SK-N-MC (cell line): ENCODE measurements around the gene NETO1.
A peak's percentile ranks its signal among the peaks of the same experiment; 100 is the strongest.

Experiments
- DNase-seq: peaks from one replicate; pipeline ENCODE4 v3.0.0-alpha.2; 2011; ENCODE audit warnings: low read depth, low spot score
- H3K27ac ChIP-seq: fragments of 200-600 bp; sonication (generic); 2 replicates; pipeline ENCODE4 v1.5.1; 2016; ENCODE audit warnings: mixed run types
- H3K36me3 ChIP-seq: fragments of 200-600 bp; sonication (generic); 2 replicates; pipeline ENCODE4 v1.6.1; 2017; ENCODE audit warnings: antibody characterized with exemption, low read length, mixed read lengths; ENCODE audit not compliant: insufficient read depth
- H3K4me3 ChIP-seq: fragments of 200-600 bp; sonication (generic); 2 replicates; pipeline ENCODE4 v1.5.1; 2016
- H3K9ac ChIP-seq: fragments of 200-600 bp; sonication (generic); 2 replicates; pipeline ENCODE4 v1.8.0; 2017; ENCODE audit warnings: mixed run types, mixed read lengths; ENCODE audit not compliant: insufficient read length
- H3K9me3 ChIP-seq: fragments of 200-600 bp; sonication (generic); 2 replicates; pipeline ENCODE4 v1.6.1; 2017; ENCODE audit warnings: low read depth, mild to moderate bottlenecking, antibody characterized with exemption, low read length, moderate library complexity, mixed read lengths
- EZH2 ChIP-seq: fragments of 200-600 bp; sonication (generic); IDR thresholded peaks from one replicate; pipeline ENCODE4 v1.6.1; 2017; ENCODE audit warnings: antibody characterized with exemption
- FOXP2 ChIP-seq: optimal IDR thresholded peaks from 2 replicates; pipeline ENCODE3; 2011; ENCODE audit warnings: mild to moderate bottlenecking, moderate library complexity; ENCODE audit not compliant: insufficient read depth; ENCODE audit errors: extremely low read length, control extremely low read depth
- POLR2AphosphoS5 ChIP-seq: IDR thresholded peaks from 2 replicates; pipeline ENCODE4 v1.6.1; 2012; ENCODE audit warnings: mild to moderate bottlenecking, low read depth, low read length, borderline replicate concordance

The NETO1 gene

GRCh38 chr18:72849671-72850070 is 18.1 kb downstream of the NETO1 start:
- DNase-seq: no peak
- H3K4me3 ChIP-seq: no peak overlapping the region
- TF ChIP-seq EZH2 (no peak), FOXP2 (no peak), POLR2AphosphoS5 (no peak)
- H3K27ac ChIP-seq: no peak overlapping the region
- H3K36me3 ChIP-seq: no peaks in the 10 kb centered on the region
- H3K9me3 ChIP-seq: no peaks in the 10 kb centered on the region
- no peak overlapping the region for H3K9ac ChIP-seq

- Histone ChIP-seq H3K9ac (no peak overlapping the region), H3K36me3 (no peaks in the 10 kb centered on the region), H3K9me3 (no peaks in the 10 kb centered on the region), H3K27ac (no peak overlapping the region), H3K4me3 (no peak overlapping the region)
- no peak for DNase-seq
- TF ChIP-seq POLR2AphosphoS5: no peak
- TF ChIP-seq EZH2: no peak
- no peak for TF ChIP-seq FOXP2
Measured at GRCh38 chr18:72848503-72849237, 19.1 kb downstream of the NETO1 start.

- no peak overlapping the region for H3K4me3 ChIP-seq
- H3K9me3 ChIP-seq: no peaks in the 10 kb centered on the region
- no peaks in the 10 kb centered on the region for H3K36me3 ChIP-seq
- H3K27ac ChIP-seq: no peak overlapping the region
- TF ChIP-seq POLR2AphosphoS5: no peak
- no peak for TF ChIP-seq FOXP2
- no peak for TF ChIP-seq EZH2
- no peak for DNase-seq
- no peak overlapping the region for H3K9ac ChIP-seq
Measured at GRCh38 chr18:72847771-72848170, 20.0 kb downstream of the NETO1 start.

- H3K4me3 ChIP-seq: no peak overlapping the region
- no peak for DNase-seq
- TF ChIP-seq EZH2 (no peak), FOXP2 (no peak), POLR2AphosphoS5 (no peak)
Measured at GRCh38 chr18:72846736-72847533, 20.9 kb downstream of the NETO1 start.

GRCh38 chr18:72843743-72844142 is 24.0 kb downstream of the NETO1 start:
- TF ChIP-seq FOXP2 (no peak), EZH2 (no peak)
- H3K9ac ChIP-seq: no peak overlapping the region
- no peak for DNase-seq
- no peaks in the 10 kb centered on the region for H3K36me3 ChIP-seq
- H3K9me3 ChIP-seq: no peaks in the 10 kb centered on the region
- H3K27ac ChIP-seq: no peak overlapping the region
- H3K4me3 ChIP-seq: no peak overlapping the region

More at GRCh38 chr18:72846736-72847533, 20.9 kb downstream of the NETO1 start:
- Histone ChIP-seq H3K36me3 (no peaks in the 10 kb centered on the region), H3K9me3 (no peaks in the 10 kb centered on the region), H3K27ac (no peak overlapping the region), H3K9ac (no peak overlapping the region)

GRCh38 chr18:72840109-72840508 is 27.7 kb downstream of the NETO1 start:
- no peaks in the 10 kb centered on the region for H3K36me3 ChIP-seq
- H3K9ac ChIP-seq: no peak overlapping the region
- DNase-seq: no peak
- H3K9me3 ChIP-seq: no peaks in the 10 kb centered on the region
- H3K4me3 ChIP-seq: no peak overlapping the region
- no peak for TF ChIP-seq EZH2
- H3K27ac ChIP-seq: no peak overlapping the region

- Histone ChIP-seq H3K36me3 (no peaks in the 10 kb centered on the region), H3K27ac (no peak overlapping the region), H3K9me3 (no peaks in the 10 kb centered on the region), H3K4me3 (no peak overlapping the region), H3K9ac (no peak overlapping the region)
- no peak for DNase-seq
- TF ChIP-seq FOXP2: no peak
- TF ChIP-seq POLR2AphosphoS5: no peak
Measured at GRCh38 chr18:72834731-72835130, 33.1 kb downstream of the NETO1 start.

GRCh38 chr18:72833471-72833870 is 34.3 kb downstream of the NETO1 start:
- Histone ChIP-seq H3K36me3 (no peaks in the 10 kb centered on the region), H3K9ac (no peak overlapping the region), H3K27ac (no peak overlapping the region), H3K4me3 (no peak overlapping the region), H3K9me3 (no peaks in the 10 kb centered on the region)
- no peak for TF ChIP-seq EZH2
- no peak for TF ChIP-seq POLR2AphosphoS5
- no peak for TF ChIP-seq FOXP2
- no peak for DNase-seq

GRCh38 chr18:72830109-72830508 is 37.7 kb downstream of the NETO1 start:
- H3K27ac ChIP-seq: no peak overlapping the region
- H3K9me3 ChIP-seq: no peaks in the 10 kb centered on the region
- H3K9ac ChIP-seq: no peak overlapping the region
- no peak overlapping the region for H3K4me3 ChIP-seq
- DNase-seq: peak; percentile 3
- no peaks in the 10 kb centered on the region for H3K36me3 ChIP-seq
- TF ChIP-seq EZH2 (no peak), FOXP2 (no peak), POLR2AphosphoS5 (no peak)
